ENCODE results near the gene SH3PXD2A.

The SH3PXD2A gene

DNA sequence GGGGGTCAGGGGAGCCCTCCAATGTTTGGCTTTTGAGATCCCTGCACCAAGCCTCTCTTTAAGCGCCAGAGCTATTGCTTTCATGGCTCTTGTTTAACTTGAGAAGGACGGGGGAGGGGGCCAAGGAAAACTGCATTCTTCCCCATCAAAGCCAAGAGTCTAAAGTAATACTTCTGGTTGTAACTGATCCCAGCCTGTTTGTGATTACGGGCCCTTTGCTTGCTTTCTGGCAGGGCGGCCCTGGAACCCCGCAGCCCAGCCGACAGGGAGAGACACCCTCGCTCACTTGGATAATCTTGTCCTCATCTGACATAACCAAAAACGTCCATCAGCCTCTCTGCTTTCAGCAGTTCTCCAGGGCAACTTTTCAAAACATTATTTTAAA is 207.1 kb downstream of the SH3PXD2A start:
- no peaks in the 10 kb centered on the region for H3K4me1 ChIP-seq (ENCODE audit: control insufficient read depth, low read depth, low read length)
- peaks cover 2% of the 10 kb centered on the region for H3K79me1 ChIP-seq (ENCODE audit: low read length)
- no peaks in the 10 kb centered on the region for H3K27me3 ChIP-seq (ENCODE audit: insufficient read depth, low read length, poor library complexity)
- no CpG with 5 or more reads among the region's 8 CpGs for WGBS (ENCODE audit: extremely low coverage, insufficient coverage, low lambda C conversion rate)
- H3K36me3 ChIP-seq (ENCODE audit: control insufficient read depth, insufficient read depth, low read length), result peaks cover 4% of the 10 kb centered on the region
- H3K79me2 ChIP-seq (ENCODE audit: control insufficient read depth, insufficient read depth, low read length), result no peaks in the 10 kb centered on the region
- no peak overlapping the region for H2BK15ac ChIP-seq (replicated peaks; ENCODE audit: low read depth)
- no peak overlapping the region for H3K9ac ChIP-seq (ENCODE audit: low read length)
- no peak overlapping the region for H4K5ac ChIP-seq (ENCODE audit: low read length)
- no peak overlapping the region for H4K8ac ChIP-seq (ENCODE audit: low read depth, low read length)
- H3K4me2 ChIP-seq (ENCODE audit: low read length), result no peak overlapping the region
- H3K18ac ChIP-seq (ENCODE audit: low read length), result no peak overlapping the region
- H2BK5ac ChIP-seq (ENCODE audit: low read length), result no peak overlapping the region
- no peak for DNase-seq
- no peak overlapping the region for H3K27ac ChIP-seq (ENCODE audit: low read depth, low read length)
- no peak overlapping the region for H2BK120ac ChIP-seq (ENCODE audit: low read depth, low read length)
- no peak overlapping the region for H2AK5ac ChIP-seq (ENCODE audit: low read length)
- H3K4ac ChIP-seq (ENCODE audit: low read depth, low read length), result no peak overlapping the region
- no peak overlapping the region for H3K56ac ChIP-seq (ENCODE audit: low read length)
- H3K23ac ChIP-seq (ENCODE audit: low read length), result no peak overlapping the region
- H3K4me3 ChIP-seq (ENCODE audit: low read length), result no peak overlapping the region

DNA sequence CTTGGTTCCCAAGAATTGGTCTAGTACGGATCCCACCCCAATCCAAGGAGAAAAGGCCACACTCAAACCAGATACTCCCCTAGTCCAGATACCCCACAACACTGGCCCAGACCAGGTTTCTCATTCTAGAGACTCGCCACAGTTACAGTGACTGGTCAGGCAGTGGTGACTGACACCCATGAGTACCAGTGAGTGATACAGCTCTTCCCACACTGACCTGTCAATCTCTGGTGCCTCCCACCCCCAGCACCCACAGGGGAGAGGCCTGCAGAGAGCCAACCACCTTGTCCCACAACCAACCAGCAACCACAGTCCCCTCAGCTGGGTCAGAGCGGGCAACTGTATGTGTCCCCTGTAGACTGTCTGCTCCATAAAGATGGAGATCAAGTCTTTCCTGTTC is 209.1 kb downstream of the SH3PXD2A start:
- Histone ChIP-seq H3K36me3 (ENCODE audit: control insufficient read depth, insufficient read depth, low read length) (peaks cover 4% of the 10 kb centered on the region), H3K4me3 (ENCODE audit: low read length) (no peak overlapping the region), H2AK5ac (ENCODE audit: low read length) (no peak overlapping the region), H3K27ac (ENCODE audit: low read depth, low read length) (no peak overlapping the region), H3K4me2 (ENCODE audit: low read length) (no peak overlapping the region), H3K79me2 (ENCODE audit: control insufficient read depth, insufficient read depth, low read length) (no peaks in the 10 kb centered on the region), H2BK5ac (ENCODE audit: low read length) (no peak overlapping the region), H3K18ac (ENCODE audit: low read length) (no peak overlapping the region), H3K4ac (ENCODE audit: low read depth, low read length) (no peak overlapping the region), H3K4me1 (ENCODE audit: control insufficient read depth, low read depth, low read length) (no peaks in the 10 kb centered on the region), H2BK15ac (replicated peaks; ENCODE audit: low read depth) (no peak overlapping the region), H3K27me3 (ENCODE audit: insufficient read depth, low read length, poor library complexity) (no peaks in the 10 kb centered on the region), H3K9ac (ENCODE audit: low read length) (no peak overlapping the region), H4K5ac (ENCODE audit: low read length) (no peak overlapping the region), H2BK120ac (ENCODE audit: low read depth, low read length) (no peak overlapping the region), H3K23ac (ENCODE audit: low read length) (no peak overlapping the region), H3K79me1 (ENCODE audit: low read length) (peaks cover 2% of the 10 kb centered on the region), H4K8ac (ENCODE audit: low read depth, low read length) (no peak overlapping the region), H3K56ac (ENCODE audit: low read length) (no peak overlapping the region)
- no peak for DNase-seq
- WGBS (ENCODE audit: extremely low coverage, insufficient coverage, low lambda C conversion rate), result no CpG with 5 or more reads among the region's 3 CpGs

DNA sequence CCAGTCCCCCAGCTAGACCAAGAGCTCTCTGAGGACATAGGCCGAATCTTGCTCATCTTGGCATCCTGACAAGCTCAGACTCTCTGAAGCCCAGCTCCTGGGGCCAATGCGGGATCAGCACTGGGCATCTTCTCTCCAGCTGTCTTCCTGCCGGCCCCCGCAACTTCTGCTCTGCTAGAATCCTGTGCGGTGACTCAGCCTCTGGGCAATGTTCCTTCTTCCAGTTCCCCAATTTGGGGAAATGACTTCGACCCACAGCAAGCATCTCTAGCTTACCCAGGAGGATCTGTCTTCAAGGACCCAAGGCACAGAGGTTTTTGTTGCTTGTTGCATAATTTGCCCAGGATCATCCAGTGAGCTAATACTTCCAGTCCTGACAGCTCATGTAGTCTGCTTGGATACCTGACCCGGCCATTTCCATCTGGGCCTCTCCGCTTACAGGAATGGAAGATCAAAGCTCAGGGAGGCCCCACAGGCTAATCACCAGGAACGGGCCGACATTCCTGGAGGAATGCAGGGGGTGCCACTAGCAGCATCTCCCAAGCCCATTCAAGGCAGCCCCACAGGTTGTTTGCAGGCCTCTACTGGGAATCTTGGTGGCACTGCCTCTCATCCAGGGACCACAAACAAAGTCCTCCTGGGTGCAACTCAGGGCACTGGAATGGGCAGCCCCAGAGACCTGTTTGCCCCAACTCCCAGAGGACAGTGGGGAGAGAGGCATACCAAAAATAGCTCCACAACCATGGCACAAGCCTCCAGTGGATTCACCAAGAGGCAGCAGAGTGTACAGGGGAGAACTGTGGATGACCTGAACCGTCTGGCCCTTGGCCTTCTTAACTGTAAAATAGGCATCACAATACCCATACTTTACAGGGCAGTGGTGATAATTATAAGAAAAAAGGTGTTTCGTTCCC is 210.0 kb downstream of the SH3PXD2A start:
- no peak overlapping the region for H3K18ac ChIP-seq (ENCODE audit: low read length)
- DNase-seq, result peak; percentile 64
- no peak overlapping the region for H3K56ac ChIP-seq (ENCODE audit: low read length)
- no peaks in the 10 kb centered on the region for H3K79me1 ChIP-seq (ENCODE audit: low read length)
- H3K4ac ChIP-seq (ENCODE audit: low read depth, low read length), result no peak overlapping the region
- no peaks in the 10 kb centered on the region for H3K79me2 ChIP-seq (ENCODE audit: control insufficient read depth, insufficient read depth, low read length)
- no peak overlapping the region for H2BK120ac ChIP-seq (ENCODE audit: low read depth, low read length)
- no CpG with 5 or more reads among the region's 12 CpGs for WGBS (ENCODE audit: extremely low coverage, insufficient coverage, low lambda C conversion rate)
- no peak overlapping the region for H3K27ac ChIP-seq (ENCODE audit: low read depth, low read length)
- H4K8ac ChIP-seq (ENCODE audit: low read depth, low read length), result no peak overlapping the region
- H2AK5ac ChIP-seq (ENCODE audit: low read length), result no peak overlapping the region
- H3K4me3 ChIP-seq (ENCODE audit: low read length), result no peak overlapping the region
- peaks cover 4% of the 10 kb centered on the region for H3K36me3 ChIP-seq (ENCODE audit: control insufficient read depth, insufficient read depth, low read length)
- no peak overlapping the region for H3K9ac ChIP-seq (ENCODE audit: low read length)
- H3K27me3 ChIP-seq (ENCODE audit: insufficient read depth, low read length, poor library complexity), result no peaks in the 10 kb centered on the region
- H2BK15ac ChIP-seq (replicated peaks; ENCODE audit: low read depth), result no peak overlapping the region
- H3K4me1 ChIP-seq (ENCODE audit: control insufficient read depth, low read depth, low read length), result no peaks in the 10 kb centered on the region
- no peak overlapping the region for H3K4me2 ChIP-seq (ENCODE audit: low read length)
- no peak overlapping the region for H4K5ac ChIP-seq (ENCODE audit: low read length)
- no peak overlapping the region for H2BK5ac ChIP-seq (ENCODE audit: low read length)
- no peak overlapping the region for H3K23ac ChIP-seq (ENCODE audit: low read length)

DNA sequence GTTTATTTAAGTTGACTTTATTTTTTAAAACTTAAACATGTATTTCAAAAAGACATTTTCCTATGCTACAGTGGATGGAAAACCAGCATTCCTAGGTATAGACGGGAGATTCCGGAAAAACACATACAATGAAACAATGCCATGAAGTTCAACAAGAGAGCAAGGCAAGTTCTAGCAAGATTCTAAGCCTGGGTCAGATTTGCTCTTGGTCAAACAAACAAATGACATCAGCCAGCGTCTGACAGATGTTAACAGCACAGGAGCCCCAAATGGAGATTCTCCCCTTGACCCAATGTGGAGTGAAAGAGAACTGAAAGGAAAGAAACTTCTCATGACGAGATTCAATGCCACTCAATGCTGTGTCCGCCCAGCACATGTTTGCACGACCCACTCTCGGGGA is 212.0 kb downstream of the SH3PXD2A start:
- peaks cover 4% of the 10 kb centered on the region for H3K36me3 ChIP-seq (ENCODE audit: control insufficient read depth, insufficient read depth, low read length)
- WGBS (ENCODE audit: extremely low coverage, insufficient coverage, low lambda C conversion rate), result no CpG with 5 or more reads among the region's 7 CpGs

DNA sequence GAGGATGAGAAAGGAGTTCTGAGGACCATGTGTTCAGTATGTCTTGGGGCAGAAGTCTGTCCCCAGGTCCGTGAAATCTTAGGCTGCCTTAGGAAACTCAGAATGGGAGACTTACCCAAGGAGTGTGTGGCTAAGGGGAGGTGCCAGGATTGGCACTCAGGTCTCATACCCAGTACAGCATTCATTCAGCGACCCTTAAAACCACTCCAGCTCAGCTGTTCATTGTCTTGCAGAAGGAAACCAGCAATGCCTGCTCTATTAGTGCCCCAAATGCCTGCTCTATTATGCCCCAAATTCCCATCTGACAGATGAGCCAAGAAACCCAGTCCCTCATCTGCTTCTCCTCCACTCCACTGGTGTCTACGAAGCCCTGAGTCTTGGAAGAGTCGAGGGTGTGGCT is 214.1 kb downstream of the SH3PXD2A start:
- Histone ChIP-seq H3K36me3 (ENCODE audit: control insufficient read depth, insufficient read depth, low read length) (peaks cover 2% of the 10 kb centered on the region), H2BK5ac (ENCODE audit: low read length) (no peak overlapping the region), H3K27ac (ENCODE audit: low read depth, low read length) (no peak overlapping the region), H2AK5ac (ENCODE audit: low read length) (no peak overlapping the region), H3K4me2 (ENCODE audit: low read length) (no peak overlapping the region), H2BK15ac (replicated peaks; ENCODE audit: low read depth) (no peak overlapping the region), H3K79me1 (ENCODE audit: low read length) (no peaks in the 10 kb centered on the region), H3K56ac (ENCODE audit: low read length) (no peak overlapping the region), H3K79me2 (ENCODE audit: control insufficient read depth, insufficient read depth, low read length) (no peaks in the 10 kb centered on the region), H3K23ac (ENCODE audit: low read length) (no peak overlapping the region), H3K18ac (ENCODE audit: low read length) (no peak overlapping the region), H2BK120ac (ENCODE audit: low read depth, low read length) (no peak overlapping the region), H3K4me1 (ENCODE audit: control insufficient read depth, low read depth, low read length) (peaks cover 7% of the 10 kb centered on the region), H3K4ac (ENCODE audit: low read depth, low read length) (no peak overlapping the region), H4K8ac (ENCODE audit: low read depth, low read length) (no peak overlapping the region), H3K9ac (ENCODE audit: low read length) (no peak overlapping the region), H3K4me3 (ENCODE audit: low read length) (no peak overlapping the region), H4K5ac (ENCODE audit: low read length) (no peak overlapping the region), H3K27me3 (ENCODE audit: insufficient read depth, low read length, poor library complexity) (no peaks in the 10 kb centered on the region)
- no CpG with 5 or more reads among the region's 4 CpGs for whole genome bisulfite sequencing (ENCODE audit: extremely low coverage, insufficient coverage, low lambda C conversion rate)
- DNase-seq, result no peak

More for the DNA sequence above, 212.0 kb downstream of the SH3PXD2A start:
- Histone ChIP-seq H3K79me2 (ENCODE audit: control insufficient read depth, insufficient read depth, low read length) (no peaks in the 10 kb centered on the region), H2BK15ac (replicated peaks; ENCODE audit: low read depth) (no peak overlapping the region), H2AK5ac (ENCODE audit: low read length) (no peak overlapping the region), H3K27ac (ENCODE audit: low read depth, low read length) (no peak overlapping the region), H3K4me2 (ENCODE audit: low read length) (no peak overlapping the region), H3K27me3 (ENCODE audit: insufficient read depth, low read length, poor library complexity) (no peaks in the 10 kb centered on the region), H2BK120ac (ENCODE audit: low read depth, low read length) (no peak overlapping the region), H3K23ac (ENCODE audit: low read length) (no peak overlapping the region), H3K4me1 (ENCODE audit: control insufficient read depth, low read depth, low read length) (no peaks in the 10 kb centered on the region), H3K4me3 (ENCODE audit: low read length) (no peak overlapping the region), H3K18ac (ENCODE audit: low read length) (no peak overlapping the region), H2BK5ac (ENCODE audit: low read length) (no peak overlapping the region), H3K56ac (ENCODE audit: low read length) (no peak overlapping the region), H3K79me1 (ENCODE audit: low read length) (no peaks in the 10 kb centered on the region), H3K4ac (ENCODE audit: low read depth, low read length) (no peak overlapping the region), H4K5ac (ENCODE audit: low read length) (no peak overlapping the region), H3K9ac (ENCODE audit: low read length) (no peak overlapping the region), H4K8ac (ENCODE audit: low read depth, low read length) (no peak overlapping the region)
- no peak for DNase-seq
